ENCODE measurements around the gene ANKRD18A.

ANKRD18A gene

DNA sequence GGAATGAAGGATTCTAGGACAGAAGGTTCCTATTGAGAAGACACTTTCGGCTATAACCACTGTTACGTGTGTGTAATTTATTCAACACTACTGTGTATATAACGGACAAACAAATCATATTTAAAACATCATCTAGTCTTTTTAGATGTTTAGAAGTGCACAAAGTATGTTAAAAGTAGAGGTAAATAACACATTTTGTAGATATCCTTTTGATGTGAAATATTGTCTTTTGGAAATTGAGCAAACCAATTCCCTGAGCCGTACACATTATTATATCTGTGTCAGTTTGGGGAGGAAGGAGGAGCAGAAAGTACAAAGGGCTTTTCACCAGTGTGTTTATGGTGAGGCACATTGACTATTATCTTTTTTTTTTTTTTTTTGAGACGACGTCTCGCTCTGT lies 39.1 kb upstream of the ANKRD18A start:
- no peak for TF ChIP-seq EZH2phosphoT487 (IDR thresholded peaks at IDR 0.05; ENCODE audit: borderline replicate concordance, low read length)
- TF ChIP-seq CTCF (IDR thresholded peaks at IDR 0.05; ENCODE audit: low read depth, low read length, poor library complexity, severe bottlenecking), result no peak
- no peaks in the 10 kb centered on the region for H3K4me1 ChIP-seq (ENCODE audit: control insufficient read depth, low read length)

DNA sequence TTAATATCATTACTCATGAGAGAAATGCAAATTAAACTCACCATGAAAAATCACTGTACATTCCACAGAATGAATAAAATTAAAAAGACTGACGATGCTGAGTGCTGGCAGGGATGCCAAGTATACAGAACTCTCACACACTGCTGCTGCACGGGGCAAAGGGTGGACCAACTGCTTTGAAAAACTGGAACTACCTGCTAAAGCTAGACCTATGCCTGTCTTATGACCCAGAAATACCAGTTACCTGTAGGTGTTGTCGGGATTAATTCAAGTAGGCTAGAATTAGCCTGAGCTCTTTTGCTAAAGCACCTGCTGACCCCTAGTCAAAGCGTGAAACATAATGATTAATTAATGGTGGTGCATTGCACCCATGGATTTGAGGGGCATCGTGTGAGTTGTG lies 36.5 kb upstream of the ANKRD18A start:
- Histone ChIP-seq H3K9me3 (ENCODE audit: control insufficient read depth, insufficient read depth, low read length) (no peaks in the 10 kb centered on the region), H3F3A (ENCODE audit: control insufficient read depth, insufficient read depth) (no peaks in the 10 kb centered on the region), H3K4me2 (ENCODE audit: low read length) (no peak overlapping the region), H3K9me2 (replicated peaks; ENCODE audit: control insufficient read depth, low read length) (no peaks in the 10 kb centered on the region), H3K36me3 (ENCODE audit: control insufficient read depth, low read length) (no peaks in the 10 kb centered on the region), H3K4me3 (ENCODE audit: low read length) (no peak overlapping the region), H3K4me1 (ENCODE audit: control insufficient read depth, low read length) (no peaks in the 10 kb centered on the region), H3K27me3 (ENCODE audit: control insufficient read depth, low read length) (no peaks in the 10 kb centered on the region), H3K27ac (ENCODE audit: low read depth, low read length) (no peak overlapping the region), H4K20me1 (ENCODE audit: control insufficient read depth, insufficient read depth, low read depth, low read length) (no peaks in the 10 kb centered on the region), H3K79me2 (ENCODE audit: control insufficient read depth, low read length) (no peaks in the 10 kb centered on the region)
- no peak for TF ChIP-seq CTCF (IDR thresholded peaks at IDR 0.05; ENCODE audit: low read depth, low read length, poor library complexity, severe bottlenecking)
- no peak for TF ChIP-seq EZH2phosphoT487 (IDR thresholded peaks at IDR 0.05; ENCODE audit: borderline replicate concordance, low read length)

More for the DNA sequence above, 39.1 kb upstream of the ANKRD18A start:
- no peaks in the 10 kb centered on the region for H3K79me2 ChIP-seq (ENCODE audit: control insufficient read depth, low read length)
- H3K36me3 ChIP-seq (ENCODE audit: control insufficient read depth, low read length), result no peaks in the 10 kb centered on the region
- H3K4me3 ChIP-seq (ENCODE audit: low read length), result no peak overlapping the region
- H3K4me2 ChIP-seq (ENCODE audit: low read length), result no peak overlapping the region
- H3K9me2 ChIP-seq (replicated peaks; ENCODE audit: control insufficient read depth, low read length), result no peaks in the 10 kb centered on the region
- H4K20me1 ChIP-seq (ENCODE audit: control insufficient read depth, insufficient read depth, low read depth, low read length), result no peaks in the 10 kb centered on the region
- no peak overlapping the region for H3K27ac ChIP-seq (ENCODE audit: low read depth, low read length)
- no peaks in the 10 kb centered on the region for H3K27me3 ChIP-seq (ENCODE audit: control insufficient read depth, low read length)
- no peaks in the 10 kb centered on the region for H3F3A ChIP-seq (ENCODE audit: control insufficient read depth, insufficient read depth)
- no peaks in the 10 kb centered on the region for H3K9me3 ChIP-seq (ENCODE audit: control insufficient read depth, insufficient read depth, low read length)

DNA sequence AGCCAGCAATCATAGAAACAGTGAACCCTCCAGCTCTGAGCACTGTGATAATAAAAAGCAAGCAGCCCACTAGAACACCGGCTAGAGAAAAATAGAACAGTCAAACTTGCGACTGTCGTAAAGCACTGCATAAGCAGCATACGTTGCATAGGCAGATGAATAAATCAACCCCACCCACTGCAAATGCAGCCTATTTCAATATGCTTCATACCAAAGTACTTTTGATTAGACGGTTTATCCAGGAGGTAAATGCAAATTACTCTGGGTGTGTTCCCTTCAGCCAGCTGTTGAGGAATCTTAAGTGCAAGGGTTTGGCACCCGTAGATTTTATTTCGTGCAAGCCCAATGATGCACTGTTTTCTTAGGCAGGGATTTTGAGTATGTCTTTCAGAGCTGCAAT lies 32.1 kb upstream of the ANKRD18A start:
- Histone ChIP-seq H3K36me3 (ENCODE audit: control insufficient read depth, low read length) (no peaks in the 10 kb centered on the region), H3K79me2 (ENCODE audit: control insufficient read depth, low read length) (no peaks in the 10 kb centered on the region), H3K27ac (ENCODE audit: low read depth, low read length) (no peak overlapping the region), H4K20me1 (ENCODE audit: control insufficient read depth, insufficient read depth, low read depth, low read length) (no peaks in the 10 kb centered on the region), H3K9me3 (ENCODE audit: control insufficient read depth, insufficient read depth, low read length) (no peaks in the 10 kb centered on the region), H3K27me3 (ENCODE audit: control insufficient read depth, low read length) (no peaks in the 10 kb centered on the region), H3F3A (ENCODE audit: control insufficient read depth, insufficient read depth) (no peaks in the 10 kb centered on the region), H3K9me2 (replicated peaks; ENCODE audit: control insufficient read depth, low read length) (no peaks in the 10 kb centered on the region), H3K4me1 (ENCODE audit: control insufficient read depth, low read length) (no peaks in the 10 kb centered on the region), H3K4me3 (ENCODE audit: low read length) (no peak overlapping the region), H3K4me2 (ENCODE audit: low read length) (no peak overlapping the region)
- TF ChIP-seq EZH2phosphoT487 (IDR thresholded peaks at IDR 0.05; ENCODE audit: borderline replicate concordance, low read length), result no peak
- TF ChIP-seq CTCF (IDR thresholded peaks at IDR 0.05; ENCODE audit: low read depth, low read length, poor library complexity, severe bottlenecking), result no peak

DNA sequence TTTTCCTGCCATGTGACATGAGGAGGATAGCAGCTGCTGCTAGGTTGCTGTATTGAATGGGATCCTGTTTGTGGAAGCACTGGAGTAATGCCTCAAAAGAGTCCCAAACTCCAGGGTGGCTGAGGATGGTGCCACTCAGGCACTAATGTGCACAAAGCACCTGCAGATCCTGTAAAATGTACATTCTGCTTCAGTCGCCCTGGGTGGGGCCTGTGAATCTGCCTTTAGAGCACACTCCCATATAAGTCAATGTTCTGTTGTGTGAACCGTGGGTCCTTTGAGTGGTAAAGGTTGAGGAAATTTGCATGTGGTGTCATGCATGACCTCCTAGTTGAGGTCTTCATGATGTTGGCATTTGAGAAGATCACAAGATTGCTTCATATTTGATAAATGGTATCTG lies 31.6 kb upstream of the ANKRD18A start:
- Histone ChIP-seq H3K4me3 (ENCODE audit: low read length) (no peak overlapping the region), H3K79me2 (ENCODE audit: control insufficient read depth, low read length) (no peaks in the 10 kb centered on the region), H3K27ac (ENCODE audit: low read depth, low read length) (no peak overlapping the region), H3K4me2 (ENCODE audit: low read length) (no peak overlapping the region), H3K9me3 (ENCODE audit: control insufficient read depth, insufficient read depth, low read length) (no peaks in the 10 kb centered on the region), H3K27me3 (ENCODE audit: control insufficient read depth, low read length) (no peaks in the 10 kb centered on the region), H3F3A (ENCODE audit: control insufficient read depth, insufficient read depth) (no peaks in the 10 kb centered on the region), H3K9me2 (replicated peaks; ENCODE audit: control insufficient read depth, low read length) (no peaks in the 10 kb centered on the region), H4K20me1 (ENCODE audit: control insufficient read depth, insufficient read depth, low read depth, low read length) (no peaks in the 10 kb centered on the region), H3K36me3 (ENCODE audit: control insufficient read depth, low read length) (no peaks in the 10 kb centered on the region), H3K4me1 (ENCODE audit: control insufficient read depth, low read length) (no peaks in the 10 kb centered on the region)
- TF ChIP-seq EZH2phosphoT487 (IDR thresholded peaks at IDR 0.05; ENCODE audit: borderline replicate concordance, low read length) (no peak), CTCF (IDR thresholded peaks at IDR 0.05; ENCODE audit: low read depth, low read length, poor library complexity, severe bottlenecking) (no peak)
